Lower lobe of right lung (tissue), 2 donors: ENCODE data around the gene ARPC3. TPM values are rescaled to one million over a fixed set of nuclear protein-coding genes. Genes with fewer than 3 reads are reported as not detected.
A peak's percentile ranks its signal among the peaks of the same experiment; 100 is the strongest.

ENCODE experiments used
- ATAC-seq, 2 donors: fragments of 200-7000 bp; cut with Tn5 transposase; one replicate each; pipeline ENCODE4 v1.9.1; 2020 to 2022; ENCODE audit warnings: mild to moderate bottlenecking in 2 of 2, moderate library complexity in 2 of 2
- DNase-seq: peaks from one replicate; pipeline ENCODE4 v3.0.0-alpha.2; 2020
- H3K27ac ChIP-seq: fragments of 200-600 bp; one replicate; pipeline ENCODE4 v1.8.0; 2022
- H3K27me3 ChIP-seq: fragments of 200-600 bp; one replicate; pipeline ENCODE4 v1.8.0; 2022; ENCODE audit warnings: low read depth
- H3K36me3 ChIP-seq: fragments of 200-600 bp; one replicate; pipeline ENCODE4 v1.8.0; 2022; ENCODE audit warnings: mild to moderate bottlenecking
- H3K4me1 ChIP-seq: fragments of 200-600 bp; one replicate; pipeline ENCODE4 v1.8.0; 2022
- H3K4me3 ChIP-seq: fragments of 200-600 bp; one replicate; pipeline ENCODE4 v1.8.0; 2022; ENCODE audit warnings: mild to moderate bottlenecking
- H3K9me3 ChIP-seq: fragments of 200-600 bp; one replicate; pipeline ENCODE4 v1.8.0; 2022
- CTCF ChIP-seq: fragments of 200-600 bp; IDR thresholded peaks from one replicate; pipeline ENCODE4 v1.8.0; 2022; ENCODE audit warnings: antibody characterized with exemption, mild to moderate bottlenecking
- intact Hi-C: fragments of 100-400 bp; cut with DNase I; formaldehyde crosslinking; loops from one replicate; pipeline ENCODE4 v1.11.0; 2022
- total RNA-seq: library from RNA; stranded (reverse); fragmentation: NEBNext Ultra II Directional; extraction: Animal tissue kit (Norgen Biotek cat#: 25700); gene quantifications from one replicate; pipeline ENCODE4 v1.2.1, GENCODE V29; 2021
- donor health status: DM: no; HTN: yes; CAD: no; lungs with severe emphysema.

The ARPC3 gene
- total RNA-seq, 1 donor from 2014 or later: 276 TPM

GRCh38 chr12:110403976-110404682, 46.0 kb downstream of the ARPC3 start:
- peak; percentile 86 for DNase-seq
- H3K27me3 ChIP-seq: no peaks in the 10 kb centered on the region
- no peak for TF ChIP-seq CTCF
- peaks cover 17% of the 10 kb centered on the region for H3K36me3 ChIP-seq
- ATAC-seq: peak; percentile 90 to 93
- H3K27ac ChIP-seq: peak overlapping the region; percentile 95
- H3K4me1 ChIP-seq: peaks cover 17% of the 10 kb centered on the region
- H3K9me3 ChIP-seq: no peaks in the 10 kb centered on the region
- H3K4me3 ChIP-seq: peak overlapping the region; percentile 100
- intact Hi-C loops: no loop called here

- H3K4me1 ChIP-seq: peaks cover 17% of the 10 kb centered on the region
- H3K9me3 ChIP-seq: no peaks in the 10 kb centered on the region
- peak; percentile 98 to 99 for ATAC-seq
- peak within 1 kb of the TSS; percentile 95 for H3K27ac ChIP-seq
- H3K27me3 ChIP-seq: no peaks in the 10 kb centered on the region
- intact Hi-C loops: no loop called here
- DNase-seq: peak; percentile 95
- H3K36me3 ChIP-seq: peaks cover 19% of the 10 kb centered on the region
- TF ChIP-seq CTCF: no peak
- peak within 1 kb of the TSS; percentile 100 for H3K4me3 ChIP-seq
Measured at GRCh38 chr12:110403146-110403975, 46.8 kb downstream of the ARPC3 start, which contains the start of gene ANAPC7. Gene ANAPC7, minus strand, starts transcription at chr12:110403708. Its CDS starts 81 bp downstream, at chr12:110403627.

Other genes with a start within 250 kb of the ARPC3 start
- 156 TPM for gene ATP2A2, start 169.1 kb downstream of the ARPC3 start, total RNA-seq
- 48.1 TPM for gene ANAPC7, start 46.6 kb downstream of the ARPC3 start, total RNA-seq
- gene GPN3, start 17.9 kb upstream of the ARPC3 start, total RNA-seq: 18.9 TPM
- 3.0 TPM for gene FAM216A, start 18.5 kb upstream of the ARPC3 start, total RNA-seq
- 102 TPM for gene VPS29, start 51.8 kb upstream of the ARPC3 start, total RNA-seq
- gene RAD9B, start 52.0 kb upstream of the ARPC3 start, total RNA-seq: 1.1 TPM
- gene PPTC7, start 133.0 kb upstream of the ARPC3 start, total RNA-seq: 23.6 TPM
- 40.1 TPM for gene TCTN1, start 163.8 kb upstream of the ARPC3 start, total RNA-seq
- gene HVCN1, start 238.8 kb upstream of the ARPC3 start, total RNA-seq: 29.2 TPM